Hematopoietic multipotent progenitor cell treated with erythropoietin and hydrocortisone succinate and interleukin-3 and kit ligand, for 17 days (in vitro differentiated cells): ENCODE results near the gene ITGB2.

Experiments
- DNase-seq: peaks from one replicate; pipeline ENCODE4 v3.0.0-alpha.2; 2015; ENCODE audit warnings: low spot score

The ITGB2 gene

DNA sequence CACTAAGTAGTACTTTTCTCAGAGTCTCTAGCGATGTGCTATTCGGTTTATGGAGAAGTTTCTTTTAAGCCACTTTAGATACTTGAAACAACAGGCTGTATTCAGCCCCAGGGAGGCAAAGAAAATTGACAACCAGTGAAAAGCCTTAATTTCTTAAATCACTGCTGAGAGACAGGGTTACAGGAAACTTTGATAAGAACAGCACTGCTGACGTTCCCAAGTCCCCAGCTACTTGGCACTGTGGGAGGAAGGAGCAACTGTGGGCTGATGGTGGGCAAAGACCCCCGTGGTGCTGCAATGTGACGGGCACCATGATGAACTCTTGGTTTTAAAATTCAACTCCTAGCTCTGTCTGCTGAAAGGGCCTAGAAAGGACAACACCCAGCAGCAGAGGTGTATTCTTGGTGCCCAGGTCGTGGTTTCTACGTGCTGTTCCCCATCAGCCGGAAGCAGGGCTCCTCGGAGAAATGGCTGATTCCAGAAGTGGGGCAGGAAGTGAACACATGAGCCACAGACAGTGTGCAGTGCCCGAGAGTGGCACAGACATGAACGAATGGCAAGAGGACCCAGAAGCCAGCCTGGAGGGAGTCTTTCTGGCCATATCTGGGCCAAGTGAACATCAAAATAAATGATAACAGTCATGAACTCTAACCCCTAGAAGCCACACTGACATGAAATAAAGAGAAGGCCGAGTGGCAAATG, 52.5 kb downstream of the ITGB2 start:
- DNase-seq, result no peak

DNA sequence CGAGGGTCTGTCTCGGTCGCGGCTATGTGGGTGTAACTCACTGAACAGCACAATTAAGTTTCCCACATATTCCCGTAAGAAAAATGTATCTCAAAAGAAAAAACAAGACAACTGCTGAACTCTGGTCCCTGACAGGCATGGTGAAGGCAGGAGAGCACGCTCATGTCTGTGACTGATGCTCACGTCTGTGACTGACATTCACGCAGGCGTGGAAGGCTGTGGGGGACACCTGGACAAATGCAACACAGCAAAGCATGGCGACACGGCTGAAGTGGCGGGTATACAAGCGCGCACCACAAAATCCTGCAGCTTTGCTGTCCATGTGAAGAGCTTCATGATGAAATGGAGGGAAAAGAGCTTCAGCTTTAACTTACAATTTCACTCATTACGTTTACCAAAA, 53.2 kb downstream of the ITGB2 start:
- DNase-seq, result no peak

DNA sequence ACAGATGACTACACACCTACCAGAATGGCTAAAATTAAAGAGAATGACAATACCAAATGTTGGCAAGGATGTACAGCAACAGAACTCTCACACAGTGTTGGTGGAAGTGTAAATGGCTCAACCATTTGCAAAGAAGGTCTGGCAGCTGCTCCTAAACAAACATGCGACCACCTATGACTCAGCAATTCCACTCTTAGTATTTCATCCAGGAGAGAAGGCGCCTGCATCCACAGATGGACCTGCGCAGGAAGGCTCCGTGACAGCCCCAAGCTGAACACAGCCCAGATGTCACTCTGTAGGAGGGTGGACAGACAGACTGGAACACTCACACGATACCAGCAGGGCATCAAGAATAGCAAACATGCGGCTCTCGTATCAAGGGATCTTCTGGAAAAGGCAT, 53.9 kb downstream of the ITGB2 start:
- no peak for DNase-seq

DNA sequence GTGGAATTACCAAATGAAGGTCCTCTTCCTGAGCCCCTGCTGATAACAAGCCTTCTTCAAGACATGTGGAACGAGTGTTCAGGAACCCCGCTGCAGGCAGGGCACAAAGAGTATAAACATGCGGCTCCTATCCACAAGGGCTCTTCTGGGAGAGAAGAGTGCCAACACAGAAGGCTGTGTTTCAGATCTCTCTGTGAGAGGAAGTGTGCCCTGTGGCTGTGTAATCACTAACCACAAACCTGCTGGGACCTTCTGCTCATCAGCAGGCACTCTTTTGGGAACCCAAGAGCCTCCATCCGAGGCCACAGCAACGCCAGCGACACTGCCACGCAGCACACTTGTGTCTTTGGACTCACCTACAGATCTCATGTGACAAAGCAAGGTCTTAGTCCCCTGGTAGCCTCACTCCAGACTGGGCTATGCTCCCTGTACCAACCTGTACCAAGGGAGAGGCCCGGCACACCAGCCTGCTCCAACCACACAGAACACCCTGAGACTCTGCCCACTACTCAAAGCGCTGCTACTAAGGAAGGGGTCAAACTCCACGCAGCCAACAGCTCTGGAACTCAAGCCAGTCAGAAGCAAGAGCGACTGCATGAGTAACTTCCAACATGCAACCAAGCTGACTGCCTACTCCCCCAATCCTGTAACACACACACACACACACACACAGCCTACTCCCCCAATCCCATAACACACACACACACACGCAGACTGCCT, 55.0 kb downstream of the ITGB2 start:
- DNase-seq, result no peak

DNA sequence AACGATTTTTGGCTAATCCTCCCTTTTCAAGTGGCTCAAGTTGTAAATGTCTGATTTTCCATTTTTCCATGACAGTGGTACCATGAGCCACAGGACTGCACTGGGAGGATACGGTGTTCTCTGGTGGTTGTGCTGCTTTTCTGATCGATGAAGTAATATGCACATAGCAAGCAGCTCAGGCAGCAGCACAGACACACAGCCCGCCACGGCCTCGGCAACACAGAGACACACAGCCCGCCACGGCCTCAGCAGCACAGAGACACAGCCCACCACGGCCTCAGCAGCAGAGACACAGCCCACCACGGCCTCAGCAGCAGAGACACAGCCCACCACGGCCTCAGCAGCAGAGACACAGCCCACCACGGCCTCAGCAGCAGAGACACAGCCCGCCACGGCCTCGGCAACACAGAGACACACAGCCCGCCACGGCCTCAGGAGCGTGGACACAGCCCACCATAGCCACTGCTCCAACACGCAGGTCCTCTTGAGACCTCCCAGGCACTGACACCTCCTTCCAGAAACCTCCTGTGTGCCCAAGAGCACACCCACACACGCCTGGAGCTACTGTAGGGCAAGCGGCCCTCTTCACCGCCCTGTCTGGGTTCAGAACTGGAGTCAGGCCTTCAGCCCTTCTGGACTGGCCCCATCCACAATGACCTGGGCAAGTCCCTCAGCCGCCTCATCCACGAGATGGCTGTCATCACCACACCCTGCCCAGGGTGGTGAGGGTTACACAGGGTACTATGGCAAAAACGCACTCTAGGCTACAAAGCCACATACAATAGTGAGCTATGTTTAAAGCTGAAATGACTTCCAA, 57.6 kb downstream of the ITGB2 start:
- DNase-seq, result no peak

DNA sequence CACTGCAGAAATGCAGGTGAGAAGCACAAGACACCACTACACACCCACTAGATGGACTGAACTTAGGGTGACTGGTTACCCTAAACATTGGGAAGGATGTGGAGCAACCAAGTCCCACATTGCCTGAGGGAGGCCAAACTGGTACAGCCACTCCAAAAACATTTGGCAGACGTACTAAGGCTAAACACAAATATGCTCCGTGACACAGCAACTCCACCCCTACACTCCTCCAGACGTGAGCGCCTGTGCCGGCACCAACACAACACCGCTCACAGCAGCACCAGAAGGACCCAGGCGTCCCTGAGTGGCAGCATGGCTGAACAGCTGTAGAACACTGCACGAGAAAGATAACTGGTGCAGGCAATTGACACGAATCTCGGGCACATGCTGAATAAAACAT, 61.9 kb downstream of the ITGB2 start:
- DNase-seq, result no peak

DNA sequence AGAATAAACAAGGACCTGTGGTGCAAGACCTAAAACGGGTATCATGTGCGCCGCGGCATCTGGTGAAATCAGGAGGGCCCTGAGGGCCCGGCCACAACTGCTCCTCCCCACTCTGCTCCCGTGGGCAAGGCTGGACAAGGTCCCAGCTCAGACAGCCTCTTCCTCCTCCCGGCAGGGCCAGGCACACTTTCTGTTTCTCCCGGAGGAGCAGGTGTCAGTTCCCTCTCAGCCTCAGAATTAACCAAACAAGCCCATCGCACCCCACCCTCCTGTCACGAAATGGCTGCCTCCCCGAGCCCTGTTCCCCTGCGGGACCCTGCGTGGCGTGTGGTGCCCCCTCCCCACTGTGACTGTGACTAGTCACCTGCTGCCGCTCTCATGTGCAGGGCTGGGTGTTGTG, 62.4 kb downstream of the ITGB2 start:
- DNase-seq, result no peak

DNA sequence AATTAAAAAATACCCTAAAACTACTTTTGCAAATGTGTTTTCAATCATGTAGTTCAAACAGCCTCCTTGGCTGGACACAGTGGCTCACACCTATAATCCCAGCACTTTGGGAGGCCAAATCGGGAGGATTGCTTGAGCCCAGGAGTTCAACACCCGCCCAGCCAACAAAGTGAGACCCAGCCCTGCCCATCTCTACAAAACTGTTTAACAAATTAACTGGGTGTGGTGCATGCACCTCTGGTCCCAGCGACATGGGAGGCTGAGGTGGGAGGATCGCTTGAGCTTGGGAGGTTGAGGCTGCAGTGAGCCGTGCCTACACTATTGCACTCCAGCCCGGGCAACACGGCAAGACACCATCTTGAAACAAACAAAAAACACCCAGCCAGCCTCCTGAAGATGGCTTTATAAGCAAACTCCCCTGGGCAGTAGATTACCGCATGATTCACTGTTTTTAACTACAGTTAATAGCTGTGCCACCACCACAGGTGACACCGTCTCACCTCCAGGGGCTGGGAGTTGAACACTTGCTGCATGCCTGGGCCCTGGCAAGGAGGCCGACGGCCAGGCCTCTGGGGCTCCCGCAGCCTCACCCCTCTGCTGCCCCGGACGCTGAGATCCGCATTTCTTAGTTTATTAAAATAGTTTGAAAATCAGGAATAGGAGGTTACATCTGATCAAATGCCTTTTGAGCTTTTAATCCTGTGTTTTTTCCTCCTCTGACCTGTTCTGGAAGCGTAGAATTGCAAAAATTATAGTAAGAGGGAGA, 63.4 kb downstream of the ITGB2 start:
- DNase-seq, result no peak

DNA sequence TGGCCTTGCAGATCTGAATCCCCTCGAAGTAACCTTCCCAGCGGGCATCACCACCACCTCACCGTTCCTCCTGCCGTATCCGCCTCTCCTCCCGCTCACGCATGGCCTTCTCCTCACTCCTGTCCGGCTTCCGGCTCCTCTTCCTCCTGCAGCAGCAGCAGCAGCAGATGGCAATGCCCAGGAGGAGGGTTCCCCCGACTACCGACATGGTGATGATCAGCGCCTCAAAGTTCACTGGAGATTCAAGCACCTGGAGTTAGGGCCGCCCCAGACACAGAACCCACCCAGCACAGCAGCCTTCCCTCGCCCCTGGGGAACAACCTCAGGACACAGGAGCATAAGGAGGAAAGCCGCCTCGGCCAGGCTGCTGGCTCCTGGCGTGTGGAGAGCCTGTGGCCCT, 64.6 kb downstream of the ITGB2 start:
- no peak for DNase-seq

DNA sequence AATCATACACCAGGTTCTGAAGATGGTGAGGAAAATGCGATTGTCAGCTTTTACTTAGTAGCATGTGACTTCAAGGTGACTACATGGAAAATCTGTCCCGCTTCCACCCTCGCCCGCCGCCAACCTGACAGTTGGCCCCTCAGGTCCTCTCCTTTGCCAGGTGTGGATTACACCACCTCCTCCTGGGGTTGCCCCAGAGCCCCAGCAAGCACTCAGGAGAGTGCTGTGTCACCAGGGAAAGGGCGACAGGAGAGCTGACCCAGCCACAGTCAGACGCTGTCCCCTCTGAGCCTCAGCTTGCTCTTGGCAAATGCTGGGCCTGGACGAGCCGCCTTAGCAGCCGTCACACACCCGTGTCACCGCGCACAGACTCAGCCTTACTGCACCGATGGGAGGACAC, 65.1 kb downstream of the ITGB2 start:
- peak; percentile 36 for DNase-seq

DNA sequence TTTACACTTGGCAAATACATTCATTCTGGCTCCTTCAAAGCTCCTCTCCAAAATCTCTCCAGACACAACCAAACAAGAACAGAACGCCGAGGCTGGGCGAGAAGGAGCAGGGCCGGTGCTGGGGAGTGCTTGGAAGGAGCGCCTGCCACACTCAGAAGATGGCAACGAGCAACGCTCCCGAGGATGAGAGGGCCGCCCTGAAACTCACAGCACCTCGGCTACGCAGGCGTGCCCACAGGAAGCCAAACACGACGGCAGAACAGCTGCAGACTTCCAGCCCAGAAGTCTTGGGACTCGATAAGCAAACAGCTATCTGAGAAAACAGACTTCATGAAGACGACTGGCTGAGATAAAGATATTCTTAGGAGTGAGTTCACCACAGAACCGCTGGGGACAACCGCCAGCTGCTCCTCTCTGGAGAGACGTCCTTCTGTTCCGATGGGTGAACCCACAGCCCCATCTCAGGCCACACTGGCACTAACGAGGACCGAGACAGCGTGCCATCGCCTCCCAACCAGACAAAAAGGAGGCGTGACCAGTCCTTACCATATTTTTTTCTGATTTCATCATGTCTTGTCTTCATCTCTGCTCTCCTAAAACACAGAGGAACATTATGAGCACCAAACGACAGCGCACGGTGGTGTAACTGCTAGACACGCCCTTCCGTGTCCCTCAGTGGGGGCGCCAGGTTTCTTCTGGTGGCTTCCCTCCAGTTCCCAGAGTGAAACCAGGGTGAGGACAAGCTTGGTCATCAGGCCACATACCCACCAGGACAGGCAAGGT, 65.8 kb downstream of the ITGB2 start:
- peak; percentile 87 for DNase-seq

DNA sequence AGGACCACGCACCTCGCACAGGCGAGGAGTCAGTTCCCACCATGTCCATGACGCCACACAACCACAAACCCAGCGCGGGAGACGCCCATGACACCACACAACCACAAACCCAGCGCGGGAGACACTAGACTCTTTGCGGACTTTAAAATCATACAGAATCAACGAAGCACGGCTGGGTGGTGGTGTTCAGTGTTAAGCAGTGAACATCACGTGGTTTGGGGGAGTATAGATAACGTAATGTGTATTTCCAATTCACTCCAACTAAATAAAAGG, 66.4 kb downstream of the ITGB2 start:
- DNase-seq, result no peak

DNA sequence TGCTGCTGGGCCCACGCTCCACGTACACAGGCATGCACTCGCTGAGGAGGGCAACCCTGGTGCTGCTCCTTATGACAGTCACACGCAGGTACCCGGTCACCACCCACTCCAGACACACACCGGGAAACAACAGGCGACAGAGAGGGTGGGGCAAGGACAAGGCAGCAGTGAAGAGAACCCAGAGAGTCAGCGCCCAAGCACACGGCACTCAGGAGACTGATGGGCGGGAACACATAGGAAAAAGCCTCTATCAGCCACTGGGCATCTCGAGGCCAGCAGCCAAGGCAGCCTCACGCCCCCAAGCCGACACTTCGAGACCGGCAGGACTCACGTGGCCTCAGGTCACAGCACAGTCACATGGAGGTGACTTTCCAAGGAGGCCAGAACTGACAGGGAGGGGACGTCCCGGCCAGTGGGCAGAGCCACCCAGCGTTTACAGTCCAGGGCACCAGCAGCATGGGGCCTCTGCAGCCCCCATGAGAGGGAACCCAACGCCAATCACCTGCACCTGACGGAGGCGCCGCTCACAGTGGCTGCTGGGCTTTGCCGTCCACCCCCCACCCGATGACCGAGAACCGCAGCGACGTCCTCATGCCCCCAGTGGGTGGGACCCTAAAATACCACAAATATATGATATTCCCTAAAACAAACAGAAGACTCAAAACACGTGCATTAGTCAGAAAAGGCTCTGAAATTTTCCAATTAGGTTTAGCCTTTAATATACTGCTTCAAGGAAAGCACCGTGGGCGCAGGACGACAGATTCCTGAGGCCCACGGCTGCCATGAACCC, 66.9 kb downstream of the ITGB2 start:
- peak; percentile 72 for DNase-seq

DNA sequence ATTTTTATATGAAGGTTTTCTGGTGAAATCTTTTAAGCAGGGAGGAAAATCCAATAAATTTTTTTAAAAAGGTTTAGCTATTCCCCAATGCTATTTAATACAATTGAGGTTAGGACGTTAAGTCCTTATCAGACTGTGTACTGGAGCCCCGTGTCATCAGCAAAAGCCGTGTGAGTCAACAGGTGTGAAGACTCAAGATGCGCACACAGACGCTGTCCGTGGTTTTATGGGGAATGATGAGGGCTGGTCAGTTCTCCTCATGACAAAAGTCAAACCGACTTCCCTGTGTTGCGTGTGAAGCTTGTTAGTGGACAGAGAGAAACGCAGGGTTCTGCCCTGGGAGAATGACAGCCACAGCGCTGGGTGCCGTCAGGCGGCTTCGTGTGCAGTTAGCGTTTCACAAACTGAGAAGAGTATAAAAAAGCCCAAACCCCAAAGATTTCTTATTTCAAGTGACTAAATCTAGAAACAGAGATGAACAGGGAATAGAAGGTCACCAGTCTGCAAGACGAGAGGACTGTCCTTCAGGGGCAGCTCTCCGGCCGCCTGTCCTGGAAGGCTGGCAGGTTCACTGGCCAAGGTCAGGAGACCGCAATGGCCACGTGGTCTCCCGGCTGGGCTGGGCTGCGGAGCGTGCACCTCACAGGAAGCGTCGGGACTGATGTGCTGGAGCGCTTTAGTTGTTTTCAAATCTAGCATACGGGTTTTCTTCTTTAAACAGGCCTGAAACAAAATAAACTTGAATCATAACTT, 69.6 kb downstream of the ITGB2 start:
- DNase-seq, result no peak

DNA sequence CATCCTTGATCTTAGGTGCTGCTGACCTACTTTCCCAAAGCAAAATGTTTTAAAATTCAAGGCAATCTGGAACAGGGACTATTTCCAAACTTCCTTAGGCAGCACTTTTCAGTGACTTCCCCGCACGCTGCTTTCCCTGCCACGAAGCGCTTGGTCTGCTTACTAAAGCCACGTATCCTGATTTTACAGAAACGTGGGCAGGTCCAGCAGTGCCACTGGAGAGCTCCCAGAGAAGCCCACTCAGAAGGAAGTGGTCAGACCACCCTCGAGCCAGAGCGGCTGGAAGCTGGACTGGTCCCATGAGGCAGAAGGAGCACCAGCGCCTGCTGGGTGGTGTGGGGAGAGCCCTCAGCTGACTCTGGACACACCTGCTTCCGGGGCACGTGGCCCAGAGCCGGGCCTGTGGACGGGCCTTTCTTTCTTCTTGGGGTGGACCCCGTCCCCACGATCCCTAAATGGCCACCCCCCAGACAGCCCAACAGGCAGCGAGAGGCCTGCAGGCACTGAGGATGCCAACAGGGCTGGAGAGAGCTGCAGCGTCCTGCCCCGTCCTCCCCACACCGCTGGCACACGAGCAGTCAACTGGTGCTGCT, 70.4 kb downstream of the ITGB2 start:
- DNase-seq, result no peak

DNA sequence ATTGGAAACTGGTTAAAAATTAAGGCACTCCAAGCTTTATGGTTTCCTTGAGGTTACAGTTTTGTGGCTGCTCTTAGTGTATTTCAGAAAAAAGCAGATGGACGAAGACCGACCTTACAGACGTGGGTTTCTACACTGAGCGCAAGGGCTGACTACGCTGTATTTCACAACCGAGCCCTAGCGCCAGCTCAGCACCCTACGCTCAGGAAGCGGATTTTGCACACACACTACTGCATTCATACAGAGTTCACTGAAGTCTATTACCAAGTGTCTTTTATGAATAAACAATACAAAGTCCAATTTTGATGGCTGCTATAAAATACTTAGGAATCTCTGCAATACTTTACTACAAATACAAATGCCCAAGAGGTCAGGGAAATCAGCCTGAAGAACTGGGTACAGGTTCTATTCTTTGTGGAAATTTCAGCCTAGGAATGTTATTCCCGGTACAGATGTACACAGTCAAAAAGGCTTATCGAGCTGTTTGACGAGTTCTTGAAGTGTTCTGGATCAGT, 71.0 kb downstream of the ITGB2 start:
- no peak for DNase-seq

DNA sequence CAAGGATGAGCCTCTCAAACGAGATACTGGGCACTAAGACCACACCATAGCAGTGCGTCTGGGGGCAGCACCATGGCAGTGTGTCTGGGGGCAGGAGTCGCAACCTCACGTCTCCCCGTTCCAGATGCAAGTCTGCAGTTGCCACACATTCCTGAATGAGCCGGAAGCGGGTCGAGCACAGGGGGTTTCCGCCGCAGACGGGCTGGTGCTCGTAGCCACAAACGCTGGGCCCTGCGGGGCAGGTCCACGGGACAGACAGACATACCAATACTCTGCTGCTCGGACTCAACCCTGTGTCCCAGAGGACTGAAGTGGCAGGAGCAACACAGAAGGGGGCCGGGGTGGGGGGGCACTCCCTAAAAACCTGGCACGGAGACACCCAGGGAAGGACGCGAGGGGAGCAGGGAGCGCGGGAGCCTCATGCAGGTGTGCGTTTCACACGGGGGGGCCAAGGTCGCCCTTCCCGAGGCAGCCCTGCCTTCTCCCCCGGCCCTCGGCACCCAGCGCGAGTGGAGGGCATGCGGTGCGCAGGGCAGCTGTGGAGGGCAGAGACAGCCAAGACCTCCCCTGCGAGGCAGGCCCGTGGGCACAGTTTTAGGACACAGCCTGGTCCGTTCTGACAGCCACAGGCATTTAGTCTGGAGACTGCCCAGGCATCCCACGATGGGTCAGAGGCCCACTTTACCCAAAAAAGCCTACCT, 71.7 kb downstream of the ITGB2 start:
- DNase-seq, result no peak

DNA sequence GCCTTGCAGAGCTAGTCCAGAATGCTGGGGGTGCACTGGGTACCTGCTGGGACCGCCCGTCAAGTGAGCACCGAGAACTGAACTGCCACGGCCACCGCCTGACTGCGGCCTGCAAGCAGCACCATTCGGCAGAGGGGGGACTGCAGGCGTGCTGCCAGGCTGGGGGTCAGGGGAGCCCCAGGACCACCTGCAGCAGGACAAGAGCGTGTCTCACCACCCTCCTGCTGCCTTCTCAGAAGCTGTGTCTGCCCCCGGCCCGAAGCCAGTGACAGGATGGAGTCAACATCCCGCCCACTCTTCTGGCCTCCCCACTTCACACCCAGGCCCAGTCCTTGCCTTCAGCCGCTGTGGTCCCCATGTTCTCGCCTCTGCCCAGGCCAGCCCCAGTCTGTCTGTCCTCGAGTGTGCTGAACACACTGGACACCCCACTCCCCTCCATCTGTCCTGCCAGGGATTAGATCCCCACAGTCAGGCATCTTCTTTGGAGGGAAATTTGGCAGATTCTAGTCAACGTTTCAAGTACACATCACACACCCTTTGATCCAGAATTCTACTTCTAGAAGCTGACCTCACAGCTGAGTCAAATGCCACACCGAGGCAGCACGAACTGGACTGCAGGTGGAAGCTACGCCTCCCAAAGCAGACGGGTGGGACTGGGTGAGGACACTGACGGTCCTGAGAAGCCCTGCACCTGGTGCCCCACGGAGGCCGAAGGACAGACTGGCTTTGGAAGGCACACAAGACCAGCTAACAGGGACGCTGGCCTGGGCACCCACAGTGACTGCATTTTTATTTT, 73.2 kb downstream of the ITGB2 start:
- no peak for DNase-seq
